Measurements from ENCODE around the gene SSC4D. TPM values are rescaled to one million over a fixed set of nuclear protein-coding genes. Genes with fewer than 3 reads are reported as not detected.

SSC4D gene
- total RNA-seq, 4 donors from 2014 or later: 0.41 TPM; not detected in 3

- peak; percentile 96 for DNase-seq
- H3K27me3 ChIP-seq: no peaks in the 10 kb centered on the region
- in situ Hi-C loops (cut with MboI; ENCODE audit: low pct_ligation_motif_present in 1 of 4, low pct_unique_long_range_greater_than_20kb in 1 of 4, low sequenced_read_pairs in 3 of 4): no loop called here
- peak overlapping the region; percentile 99 to 100 (median 100) for H3K27ac ChIP-seq
- intact Hi-C loops (cut with DNase I; ENCODE audit: low total_unique reads): loop anchor here (5.0 kb wide), 1 partner anchor 42 kb away; no protein-coding TSS in a partner anchor
- H3K9me3 ChIP-seq: no peaks in the 10 kb centered on the region
- WGBS, 2 donors (ENCODE audit: low coverage in 1 of 2): 0 to 2% methylated on average over 2 to 28 of the region's 41 CpGs
- H3K4me3 ChIP-seq: peak overlapping the region; percentile 83 to 99 (median 96)
- H3K36me3 ChIP-seq: no peaks in the 10 kb centered on the region
- TF ChIP-seq POLR2A (IDR thresholded peaks at IDR 0.05) (no peak), EP300 (IDR thresholded peaks at IDR 0.05; ENCODE audit: low read depth) (peak; percentile 66), POLR2AphosphoS5 (IDR thresholded peaks at IDR 0.05) (peak; percentile 23 to 60 (median 58)), CTCF (IDR thresholded peaks at IDR 0.05) (peak; percentile 59 to 96 (median 71))
- H3K4me1 ChIP-seq: peaks cover 10 to 44% (median 30%) of the 10 kb centered on the region in 4 donors
These were observed 50.2 kb downstream of the SSC4D start for GRCh38 chr7:76359111-76359977.

- in situ Hi-C loops (cut with MboI; ENCODE audit: low pct_ligation_motif_present in 1 of 4, low pct_unique_long_range_greater_than_20kb in 1 of 4, low sequenced_read_pairs in 3 of 4): no loop called here
- Histone ChIP-seq H3K4me1 (peaks cover 10 to 38% (median 28%) of the 10 kb centered on the region in 4 donors), H3K27ac (peak within 1 kb of the TSS; percentile 99 to 100 (median 100)), H3K9me3 (no peaks in the 10 kb centered on the region), H3K27me3 (no peaks in the 10 kb centered on the region), H3K36me3 (no peaks in the 10 kb centered on the region), H3K4me3 (peak within 1 kb of the TSS; percentile 83 to 99 (median 96))
- DNase-seq: peak; percentile 92
- intact Hi-C loops (cut with DNase I; ENCODE audit: low total_unique reads): loop anchor here (5.0 kb wide), 1 partner anchor 41 kb away; no protein-coding TSS in a partner anchor
- WGBS, 2 donors (ENCODE audit: low coverage in 1 of 2): 0% methylated on average over 32 of the region's 80 CpGs; no CpG with 5 or more reads in 1 of the 2 donors
- peak; percentile 99 to 100 (median 100) for TF ChIP-seq POLR2AphosphoS5 (IDR thresholded peaks at IDR 0.05)
- TF ChIP-seq CTCF (IDR thresholded peaks at IDR 0.05): no peak
- peak; percentile 99 for TF ChIP-seq POLR2A (IDR thresholded peaks at IDR 0.05)
These were observed 50.9 kb downstream of the SSC4D start, which contains the start of gene YWHAG for GRCh38 chr7:76358481-76359110. Gene YWHAG, minus strand, starts transcription at chr7:76358991. Its CDS starts 183 bp downstream, at chr7:76358808.

GRCh38 chr7:76358011-76358480 lies 51.5 kb downstream of the SSC4D start:
- TF ChIP-seq CTCF (IDR thresholded peaks at IDR 0.05): no peak
- TF ChIP-seq POLR2AphosphoS5 (IDR thresholded peaks at IDR 0.05): peak in 1 of 3 donors; percentile 22
- TF ChIP-seq POLR2A (IDR thresholded peaks at IDR 0.05): no peak
- TF ChIP-seq EP300 (IDR thresholded peaks at IDR 0.05; ENCODE audit: low read depth): no peak
- in situ Hi-C loops (cut with MboI; ENCODE audit: low pct_ligation_motif_present in 1 of 4, low pct_unique_long_range_greater_than_20kb in 1 of 4, low sequenced_read_pairs in 3 of 4) (no loop called here), intact Hi-C loops (cut with DNase I; ENCODE audit: low total_unique reads) (loop anchor here (5.0 kb wide), 1 partner anchor 41 kb away; no protein-coding TSS in a partner anchor)
- Histone ChIP-seq H3K9me3 (no peaks in the 10 kb centered on the region), H3K27ac (peak overlapping the region; percentile 99 to 100 (median 100)), H3K36me3 (no peaks in the 10 kb centered on the region), H3K27me3 (no peaks in the 10 kb centered on the region), H3K4me1 (peaks cover 10 to 43% (median 28%) of the 10 kb centered on the region in 4 donors), H3K4me3 (peak overlapping the region; percentile 83 to 99 (median 96))
- 0% methylated on average over 10 to 15 of the region's 27 CpGs for WGBS, 2 donors (ENCODE audit: low coverage in 1 of 2)
- peak; percentile 76 for DNase-seq

All from transverse colon (tissue), 4 donors.